Chondrocyte (in vitro differentiated cells): ENCODE results near the gene SPACA6. TPM values are rescaled to one million over a fixed set of nuclear protein-coding genes. Genes with fewer than 3 reads are reported as not detected.

Experiments used
- DNase-seq: peaks from one replicate; pipeline ENCODE4 v3.0.0; 2021; ENCODE audit warnings: mixed read lengths, low spot score
- H3K27ac Mint-ChIP-seq: one replicate; pipeline ENCODE4 v1.8.0; 2021; ENCODE audit warnings: mild to moderate bottlenecking, moderate library complexity, mixed read lengths; ENCODE audit not compliant: unreplicated experiment
- H3K27me3 Mint-ChIP-seq: 2 replicates; pipeline ENCODE4 v1.8.0; 2021; ENCODE audit warnings: low read depth, mixed read lengths
- H3K36me3 Mint-ChIP-seq: 2 replicates; pipeline ENCODE4 v1.8.0; 2021; ENCODE audit warnings: low read depth, mixed read lengths
- H3K4me1 Mint-ChIP-seq: 2 replicates; pipeline ENCODE4 v1.8.0; 2021; ENCODE audit warnings: low read depth, mild to moderate bottlenecking, mixed read lengths
- H3K4me3 Mint-ChIP-seq: one replicate; pipeline ENCODE4 v1.8.0; 2021; ENCODE audit warnings: mild to moderate bottlenecking, moderate library complexity, mixed read lengths; ENCODE audit not compliant: unreplicated experiment
- H3K9me3 Mint-ChIP-seq: 2 replicates; pipeline ENCODE4 v1.8.0; 2021; ENCODE audit warnings: low read depth, mixed read lengths
- CTCF ChIP-seq: fragments of 200-600 bp; sonication (generic); IDR thresholded peaks from 2 replicates; pipeline ENCODE4 v1.5.0; 2021; ENCODE audit warnings: antibody characterized with exemption, mild to moderate bottlenecking, moderate library complexity
- total RNA-seq: library from RNA; stranded (reverse); gene quantifications from 3 replicates; pipeline ENCODE4 v1.2.1, GENCODE V29; 2021

SPACA6 gene
- total RNA-seq, 1 donor from 2014 or later = 20.4 TPM

- Mint-ChIP-seq H3K27me3 (no peaks in the 10 kb centered on the region), H3K4me3 (no peak overlapping the region), H3K9me3 (no peaks in the 10 kb centered on the region), H3K36me3 (peaks cover 48% of the 10 kb centered on the region), H3K27ac (peak overlapping the region; percentile 83), H3K4me1 (peaks cover 61% of the 10 kb centered on the region)
- no peak for TF ChIP-seq CTCF
- no peak for DNase-seq
Observed at GRCh38 chr19:51693819-51694218, 689 bp downstream of the SPACA6 start.

- no peaks in the 10 kb centered on the region for H3K9me3 Mint-ChIP-seq
- H3K27ac Mint-ChIP-seq = peak overlapping the region; percentile 83
- peaks cover 65% of the 10 kb centered on the region for H3K4me1 Mint-ChIP-seq
- H3K36me3 Mint-ChIP-seq = peaks cover 49% of the 10 kb centered on the region
- DNase-seq = no peak
- H3K4me3 Mint-ChIP-seq = peak overlapping the region; percentile 15
- TF ChIP-seq CTCF = no peak
- no peaks in the 10 kb centered on the region for H3K27me3 Mint-ChIP-seq
Observed at GRCh38 chr19:51694318-51695085, 1.4 kb downstream of the SPACA6 start.

GRCh38 chr19:51695088-51695487 lies 2.0 kb downstream of the SPACA6 start:
- TF ChIP-seq CTCF = no peak
- Mint-ChIP-seq H3K27ac (peak overlapping the region; percentile 10), H3K36me3 (peaks cover 53% of the 10 kb centered on the region), H3K9me3 (no peaks in the 10 kb centered on the region), H3K27me3 (no peaks in the 10 kb centered on the region), H3K4me1 (peaks cover 69% of the 10 kb centered on the region), H3K4me3 (no peak overlapping the region)
- DNase-seq = no peak

- peaks cover 76% of the 10 kb centered on the region for H3K4me1 Mint-ChIP-seq
- no peak overlapping the region for H3K27ac Mint-ChIP-seq
- no peak for DNase-seq
- no peak for TF ChIP-seq CTCF
- H3K36me3 Mint-ChIP-seq = peaks cover 58% of the 10 kb centered on the region
- H3K27me3 Mint-ChIP-seq = no peaks in the 10 kb centered on the region
- no peak overlapping the region for H3K4me3 Mint-ChIP-seq
- no peaks in the 10 kb centered on the region for H3K9me3 Mint-ChIP-seq
Observed at GRCh38 chr19:51695702-51696315, 2.7 kb downstream of the SPACA6 start.

GRCh38 chr19:51696606-51697005 lies 3.5 kb downstream of the SPACA6 start:
- no peak for DNase-seq
- Mint-ChIP-seq H3K4me1 (peaks cover 75% of the 10 kb centered on the region), H3K27me3 (no peaks in the 10 kb centered on the region), H3K4me3 (no peak overlapping the region), H3K9me3 (no peaks in the 10 kb centered on the region), H3K27ac (no peak overlapping the region), H3K36me3 (peaks cover 61% of the 10 kb centered on the region)
- TF ChIP-seq CTCF = no peak
